ENCODE results near the gene PEX16.

The PEX16 gene

DNA sequence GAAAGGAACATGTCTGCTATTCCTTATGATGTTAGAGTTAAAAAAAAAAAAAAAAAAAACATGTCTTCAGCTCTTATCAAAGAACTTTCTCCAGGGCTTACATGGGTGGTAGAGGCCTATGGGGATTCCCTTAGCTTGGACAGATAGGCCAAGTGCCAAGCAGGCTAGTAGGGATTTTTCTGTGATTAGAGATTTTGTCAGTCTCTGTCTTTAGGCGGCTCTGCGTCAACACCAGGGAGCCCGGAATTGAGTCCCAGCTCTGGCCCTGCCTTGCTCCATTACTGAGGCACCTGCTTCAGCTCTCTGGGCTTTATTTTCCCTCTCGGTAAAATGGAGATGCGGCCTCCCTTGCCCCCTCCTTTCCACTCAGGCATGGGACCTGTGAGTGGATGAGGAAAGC is 57.3 kb downstream of the PEX16 start:
- no peak for DNase-seq
- no peak overlapping the region for H3K4me3 ChIP-seq
- H3K9me3 ChIP-seq = no peaks in the 10 kb centered on the region
- H3K27ac ChIP-seq = peak overlapping the region; percentile 84 to 88
- no peak for TF ChIP-seq CTCF (IDR thresholded peaks at IDR 0.05)
- peaks cover 11 to 53% (median 48%) of the 10 kb centered on the region in 4 donors for H3K4me1 ChIP-seq
- H3K36me3 ChIP-seq = peaks cover 48 to 66% (median 58%) of the 10 kb centered on the region in 3 donors
- no peaks in the 10 kb centered on the region for H3K27me3 ChIP-seq
- intact Hi-C loops (cut with DNase I; ENCODE audit: low total_unique reads) = no loop called here
